22Rv1 (cell line): ENCODE results near the gene CMTM6.

Source experiments
- H3K27ac ChIP-seq: fragments of 450-650 bp; 2 replicates; pipeline ENCODE4 v1.5.1; 2017
- CTCF ChIP-seq: fragments of 450-650 bp; IDR thresholded peaks from 2 replicates; pipeline ENCODE4 v1.5.1; 2017; ENCODE audit warnings: mild to moderate bottlenecking
- ZFX ChIP-seq: fragments of 450-650 bp; IDR thresholded peaks from 2 replicates; pipeline ENCODE4 v1.6.1; 2017; ENCODE audit warnings: antibody characterized with exemption, borderline replicate concordance

CMTM6 gene

GRCh38 chr3:32508711-32509110 is 6.1 kb upstream of the CMTM6 start:
- no peak for TF ChIP-seq CTCF
- TF ChIP-seq ZFX, result no peak
- H3K27ac ChIP-seq, result no peak overlapping the region

- TF ChIP-seq ZFX (no peak), CTCF (no peak)
- no peak overlapping the region for H3K27ac ChIP-seq
These were observed 3.8 kb upstream of the CMTM6 start for GRCh38 chr3:32506466-32506865.

GRCh38 chr3:32502946-32503286 is 264 bp upstream of the CMTM6 start:
- H3K27ac ChIP-seq, result no peak overlapping the region; the same call in 1 of the 2 replicates
- TF ChIP-seq ZFX, result no peak
- no peak for TF ChIP-seq CTCF

- TF ChIP-seq ZFX (no peak), CTCF (no peak)
- H3K27ac ChIP-seq, result no peak overlapping the region
These were observed 902 bp downstream of the CMTM6 start for GRCh38 chr3:32501783-32502117.

- no peak overlapping the region for H3K27ac ChIP-seq
- TF ChIP-seq CTCF, result no peak
- TF ChIP-seq ZFX, result no peak
These were observed 1.5 kb downstream of the CMTM6 start for GRCh38 chr3:32500880-32501782.

- H3K27ac ChIP-seq, result no peak overlapping the region
- no peak for TF ChIP-seq CTCF
- TF ChIP-seq ZFX, result no peak
These were observed 2.4 kb downstream of the CMTM6 start for GRCh38 chr3:32500231-32500630.

- TF ChIP-seq ZFX (no peak), CTCF (no peak)
- H3K27ac ChIP-seq, result no peak overlapping the region
These were observed 3.1 kb downstream of the CMTM6 start for GRCh38 chr3:32499585-32499984.
